ENCODE data around the gene GCM1. TPM values are rescaled to one million over a fixed set of nuclear protein-coding genes. Genes with fewer than 3 reads are reported as not detected.

The GCM1 gene
- total RNA-seq, 1 donor from 2014 or later, result not detected

DNA sequence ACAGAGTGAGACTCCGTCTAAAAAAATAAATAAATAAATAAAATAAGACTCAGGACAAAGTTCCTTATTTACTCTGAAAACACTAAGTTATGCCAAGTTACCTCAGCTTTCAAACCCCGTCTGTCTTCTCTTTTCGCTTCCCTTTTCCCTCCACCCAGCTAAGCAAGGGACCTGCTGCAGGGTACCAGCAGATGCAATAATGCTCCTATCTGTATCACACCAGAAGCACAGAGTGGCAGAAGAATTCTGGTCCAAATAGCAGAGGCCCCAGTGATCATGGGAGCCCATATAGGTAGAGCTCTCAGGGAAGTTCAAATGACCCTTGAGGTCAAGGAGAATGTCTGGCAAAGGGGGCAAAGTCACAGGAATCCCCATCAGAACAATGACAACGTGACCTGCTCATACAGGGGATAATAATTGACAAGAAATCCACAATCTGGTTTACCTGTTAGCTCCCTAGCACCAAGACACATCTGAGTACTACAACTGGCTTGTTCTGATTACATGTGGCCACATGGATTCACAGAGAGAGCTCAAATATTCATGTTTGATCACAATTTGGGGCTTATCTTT is 8.7 kb downstream of the GCM1 start:
- no peak for DNase-seq (ENCODE audit: low spot score)
- H3K9me3 Mint-ChIP-seq (ENCODE audit: unreplicated experiment), result no peaks in the 10 kb centered on the region
- no peak overlapping the region for H3K27ac Mint-ChIP-seq (ENCODE audit: unreplicated experiment)
- no peak overlapping the region for H3K4me3 Mint-ChIP-seq (ENCODE audit: unreplicated experiment)
- TF ChIP-seq, protein P1, sequence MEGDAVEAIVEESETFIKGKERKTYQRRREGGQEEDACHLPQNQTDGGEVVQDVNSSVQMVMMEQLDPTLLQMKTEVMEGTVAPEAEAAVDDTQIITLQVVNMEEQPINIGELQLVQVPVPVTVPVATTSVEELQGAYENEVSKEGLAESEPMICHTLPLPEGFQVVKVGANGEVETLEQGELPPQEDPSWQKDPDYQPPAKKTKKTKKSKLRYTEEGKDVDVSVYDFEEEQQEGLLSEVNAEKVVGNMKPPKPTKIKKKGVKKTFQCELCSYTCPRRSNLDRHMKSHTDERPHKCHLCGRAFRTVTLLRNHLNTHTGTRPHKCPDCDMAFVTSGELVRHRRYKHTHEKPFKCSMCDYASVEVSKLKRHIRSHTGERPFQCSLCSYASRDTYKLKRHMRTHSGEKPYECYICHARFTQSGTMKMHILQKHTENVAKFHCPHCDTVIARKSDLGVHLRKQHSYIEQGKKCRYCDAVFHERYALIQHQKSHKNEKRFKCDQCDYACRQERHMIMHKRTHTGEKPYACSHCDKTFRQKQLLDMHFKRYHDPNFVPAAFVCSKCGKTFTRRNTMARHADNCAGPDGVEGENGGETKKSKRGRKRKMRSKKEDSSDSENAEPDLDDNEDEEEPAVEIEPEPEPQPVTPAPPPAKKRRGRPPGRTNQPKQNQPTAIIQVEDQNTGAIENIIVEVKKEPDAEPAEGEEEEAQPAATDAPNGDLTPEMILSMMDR (IDR thresholded peaks at IDR 0.05; ENCODE audit: unreplicated experiment), result no peak
- no peaks in the 10 kb centered on the region for H3K27me3 Mint-ChIP-seq (ENCODE audit: unreplicated experiment)
- no peaks in the 10 kb centered on the region for H3K36me3 Mint-ChIP-seq (ENCODE audit: low read depth, unreplicated experiment)
- peaks cover 10% of the 10 kb centered on the region for H3K4me1 Mint-ChIP-seq (ENCODE audit: unreplicated experiment)

DNA sequence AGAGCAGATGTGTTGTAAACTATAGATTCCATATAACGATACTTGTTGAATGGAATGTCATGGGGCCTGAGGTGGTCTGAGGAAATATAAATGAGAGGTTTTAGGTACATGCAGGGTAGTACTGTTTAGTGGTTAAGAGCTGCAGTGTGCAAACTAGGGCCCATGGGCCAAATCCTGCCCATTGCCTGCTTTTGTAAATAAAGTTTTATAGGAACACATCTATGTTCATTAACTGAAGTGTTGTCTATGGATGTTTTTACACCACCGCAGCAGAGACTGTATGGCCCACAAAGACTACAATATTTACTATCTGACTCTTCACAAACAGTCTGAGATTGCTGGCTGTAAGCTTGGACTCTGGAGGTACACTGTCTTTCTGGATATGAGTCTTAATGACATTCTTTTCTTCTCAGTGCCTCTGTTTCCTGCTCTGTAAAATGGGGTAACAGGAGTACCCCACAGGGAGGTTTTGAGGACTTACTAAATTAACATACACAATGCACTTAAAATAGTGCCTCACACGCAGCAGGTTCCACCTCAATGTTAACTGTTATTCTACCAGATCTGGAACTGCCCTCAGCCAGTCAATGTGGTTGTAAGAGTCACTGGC is 12.5 kb downstream of the GCM1 start:
- Mint-ChIP-seq H3K27me3 (ENCODE audit: unreplicated experiment) (no peaks in the 10 kb centered on the region), H3K4me3 (ENCODE audit: unreplicated experiment) (no peak overlapping the region), H3K36me3 (ENCODE audit: low read depth, unreplicated experiment) (no peaks in the 10 kb centered on the region), H3K27ac (ENCODE audit: unreplicated experiment) (no peak overlapping the region), H3K4me1 (ENCODE audit: unreplicated experiment) (no peaks in the 10 kb centered on the region), H3K9me3 (ENCODE audit: unreplicated experiment) (no peaks in the 10 kb centered on the region)
- DNase-seq (ENCODE audit: low spot score), result no peak
- TF ChIP-seq, protein P1 (IDR thresholded peaks at IDR 0.05; ENCODE audit: unreplicated experiment), result no peak

DNA sequence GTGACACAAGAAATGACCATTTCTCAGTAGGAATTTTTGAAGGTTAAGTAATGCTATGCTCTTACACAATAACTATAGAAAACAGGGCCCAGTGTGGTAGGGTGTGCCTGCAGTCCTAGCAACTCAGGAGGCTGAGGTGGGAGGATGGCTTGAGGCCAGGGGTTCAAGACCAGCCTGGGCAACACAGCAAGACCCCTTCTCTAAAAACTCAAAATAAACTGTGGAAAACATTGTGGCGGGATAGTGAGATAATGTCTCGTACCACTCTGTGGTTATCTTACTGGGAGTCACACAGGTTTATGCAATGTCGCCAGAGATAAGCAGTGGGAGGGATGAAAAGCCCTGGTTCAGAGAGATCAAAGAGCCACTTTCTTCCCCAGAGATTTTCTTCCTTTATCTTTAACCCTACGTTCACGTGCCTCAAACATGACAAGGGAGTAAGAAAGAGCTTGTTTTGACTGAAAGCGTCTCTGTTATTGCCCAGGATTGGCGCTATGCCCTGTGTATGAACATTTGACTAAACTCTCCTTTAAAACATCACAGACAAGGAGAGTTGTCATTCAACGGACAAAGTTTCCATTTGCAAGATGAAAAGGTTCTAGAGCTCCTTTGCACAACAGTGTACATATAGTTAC is 13.9 kb downstream of the GCM1 start:
- H3K36me3 Mint-ChIP-seq (ENCODE audit: low read depth, unreplicated experiment), result no peaks in the 10 kb centered on the region
- H3K4me1 Mint-ChIP-seq (ENCODE audit: unreplicated experiment), result no peaks in the 10 kb centered on the region
- TF ChIP-seq, protein P1 (IDR thresholded peaks at IDR 0.05; ENCODE audit: unreplicated experiment), result no peak
- DNase-seq (ENCODE audit: low spot score), result no peak
- H3K27me3 Mint-ChIP-seq (ENCODE audit: unreplicated experiment), result no peaks in the 10 kb centered on the region
- H3K4me3 Mint-ChIP-seq (ENCODE audit: unreplicated experiment), result no peak overlapping the region
- no peaks in the 10 kb centered on the region for H3K9me3 Mint-ChIP-seq (ENCODE audit: unreplicated experiment)
- H3K27ac Mint-ChIP-seq (ENCODE audit: unreplicated experiment), result no peak overlapping the region

DNA sequence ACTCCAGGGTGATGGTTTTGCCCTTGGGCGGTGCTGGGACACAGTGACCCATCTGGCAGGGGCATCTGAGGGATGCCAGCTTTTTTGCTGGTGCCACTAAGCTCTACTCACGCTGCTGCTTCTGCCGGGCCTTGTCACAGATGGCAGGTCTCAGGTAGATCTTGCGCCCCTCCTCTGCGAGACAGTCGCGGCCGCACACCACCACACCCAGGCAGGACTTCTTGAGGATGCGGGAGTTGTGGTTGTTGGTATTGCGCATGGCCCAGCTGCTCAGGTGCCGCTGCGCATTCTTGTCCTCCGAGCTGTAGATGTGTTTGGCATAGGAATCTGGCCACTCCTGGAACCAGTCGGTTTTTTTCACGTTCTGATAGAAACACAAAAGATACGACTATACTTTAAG is 14.7 kb downstream of the GCM1 start:
- Mint-ChIP-seq H3K27ac (ENCODE audit: unreplicated experiment) (no peak overlapping the region), H3K4me3 (ENCODE audit: unreplicated experiment) (no peak overlapping the region), H3K9me3 (ENCODE audit: unreplicated experiment) (no peaks in the 10 kb centered on the region), H3K4me1 (ENCODE audit: unreplicated experiment) (no peaks in the 10 kb centered on the region), H3K36me3 (ENCODE audit: low read depth, unreplicated experiment) (no peaks in the 10 kb centered on the region), H3K27me3 (ENCODE audit: unreplicated experiment) (no peaks in the 10 kb centered on the region)
- TF ChIP-seq, protein P1 (IDR thresholded peaks at IDR 0.05; ENCODE audit: unreplicated experiment), result no peak
- DNase-seq (ENCODE audit: low spot score), result no peak

Measured in endothelial cell (in vitro differentiated cells).